HG03354 (cell line): ENCODE results near the gene GRK5.
A peak's percentile ranks its signal among the peaks of the same experiment; 100 is the strongest.

Experiments used
- ATAC-seq: cut with Tn5 transposase; IDR thresholded peaks from one replicate; pipeline ENCODE4 v1.9.1; 2021; ENCODE audit warnings: mild to moderate bottlenecking; ENCODE audit not compliant: unreplicated experiment, poor library complexity, severe bottlenecking

The GRK5 gene

GRCh38 chr10:119477444-119477843 lies 270.1 kb downstream of the GRK5 start:
- ATAC-seq, result peak; percentile 59

GRCh38 chr10:119478111-119478802 lies 270.9 kb downstream of the GRK5 start:
- peak; percentile 89 for ATAC-seq

- ATAC-seq, result no peak
Observed at GRCh38 chr10:119478811-119479341, 271.5 kb downstream of the GRK5 start.

- ATAC-seq, result no peak
Observed at GRCh38 chr10:119479532-119479931, 272.2 kb downstream of the GRK5 start.

- no peak for ATAC-seq
Observed at GRCh38 chr10:119480667-119481066, 273.3 kb downstream of the GRK5 start.

GRCh38 chr10:119481781-119482426 lies 274.5 kb downstream of the GRK5 start:
- ATAC-seq, result no peak

- no peak for ATAC-seq
Observed at GRCh38 chr10:119483001-119483400, 275.6 kb downstream of the GRK5 start.

GRCh38 chr10:119483839-119484238 lies 276.5 kb downstream of the GRK5 start:
- ATAC-seq, result no peak

GRCh38 chr10:119488675-119489074 lies 281.3 kb downstream of the GRK5 start:
- ATAC-seq, result no peak

GRCh38 chr10:119489991-119490326 lies 282.6 kb downstream of the GRK5 start:
- ATAC-seq, result no peak

- ATAC-seq, result no peak
Observed at GRCh38 chr10:119491966-119492757, 284.8 kb downstream of the GRK5 start.

GRCh38 chr10:119493155-119493554 lies 285.8 kb downstream of the GRK5 start:
- no peak for ATAC-seq

- ATAC-seq, result no peak
Observed at GRCh38 chr10:119494236-119495020, 287.1 kb downstream of the GRK5 start.

GRCh38 chr10:119495021-119495505 lies 287.7 kb downstream of the GRK5 start:
- no peak for ATAC-seq

GRCh38 chr10:119495545-119495944 lies 288.2 kb downstream of the GRK5 start:
- no peak for ATAC-seq

- peak; percentile 90 for ATAC-seq
Observed at GRCh38 chr10:119496273-119496672, 288.9 kb downstream of the GRK5 start.

- ATAC-seq, result no peak
Observed at GRCh38 chr10:119497243-119497642, 289.9 kb downstream of the GRK5 start.

GRCh38 chr10:119498889-119499676 lies 291.7 kb downstream of the GRK5 start:
- no peak for ATAC-seq

GRCh38 chr10:119499677-119500002 lies 292.3 kb downstream of the GRK5 start:
- ATAC-seq, result no peak
